Upper lobe of right lung (tissue), 1 donor: ENCODE results near the gene CD180. TPM values are rescaled to one million over a fixed set of nuclear protein-coding genes. Genes with fewer than 3 reads are reported as not detected.

ENCODE experiments used
- ATAC-seq: fragments of 200-7000 bp; cut with Tn5 transposase; one replicate; pipeline ENCODE4 v1.9.1; 2020; ENCODE audit warnings: mild to moderate bottlenecking, moderate library complexity
- DNase-seq: peaks from one replicate; pipeline ENCODE4 v3.0.0-alpha.2; 2020
- H3K27ac ChIP-seq: fragments of 200-600 bp; one replicate; pipeline ENCODE4 v1.8.0; 2022
- H3K27me3 ChIP-seq: fragments of 200-600 bp; one replicate; pipeline ENCODE4 v1.8.0; 2022; ENCODE audit warnings: mild to moderate bottlenecking
- H3K36me3 ChIP-seq: fragments of 200-600 bp; one replicate; pipeline ENCODE4 v1.8.0; 2022
- H3K4me1 ChIP-seq: fragments of 200-600 bp; one replicate; pipeline ENCODE4 v1.8.0; 2022
- H3K4me3 ChIP-seq: fragments of 200-600 bp; one replicate; pipeline ENCODE4 v1.8.0; 2022; ENCODE audit warnings: mild to moderate bottlenecking
- H3K9me3 ChIP-seq: fragments of 200-600 bp; one replicate; pipeline ENCODE4 v1.8.0; 2022
- CTCF ChIP-seq: fragments of 200-600 bp; IDR thresholded peaks from one replicate; pipeline ENCODE4 v1.8.0; 2022; ENCODE audit warnings: antibody characterized with exemption
- intact Hi-C: fragments of 100-400 bp; cut with DNase I; formaldehyde crosslinking; loops from one replicate; pipeline ENCODE4 v1.11.0; 2022
- total RNA-seq: library from RNA; stranded (reverse); fragmentation: NEBNext Ultra II Directional; extraction: Animal tissue kit (Norgen Biotek cat#: 25700); gene quantifications from one replicate; pipeline ENCODE4 v1.2.1, GENCODE V29; 2021
- donor health status: DM: no; HTN: yes; CAD: no; lungs with severe emphysema.

CD180 gene
- total RNA-seq, 1 donor from 2014 or later = 3.0 TPM

GRCh38 chr5:67234671-67235176 is 38.1 kb upstream of the CD180 start:
- intact Hi-C loops = no loop called here

GRCh38 chr5:67233075-67233474 is 36.5 kb upstream of the CD180 start:
- DNase-seq (no peak), ATAC-seq (no peak)
- Histone ChIP-seq H3K9me3 (no peaks in the 10 kb centered on the region), H3K4me3 (no peak overlapping the region), H3K27ac (no peak overlapping the region), H3K36me3 (no peaks in the 10 kb centered on the region), H3K4me1 (peaks cover 19% of the 10 kb centered on the region), H3K27me3 (no peaks in the 10 kb centered on the region)
- intact Hi-C loops = no loop called here
- TF ChIP-seq CTCF = no peak

More at GRCh38 chr5:67234671-67235176, 38.1 kb upstream of the CD180 start:
- Histone ChIP-seq H3K27me3 (no peaks in the 10 kb centered on the region), H3K36me3 (no peaks in the 10 kb centered on the region), H3K4me3 (peak overlapping the region; percentile 23), H3K9me3 (no peaks in the 10 kb centered on the region), H3K27ac (peak overlapping the region; percentile 59), H3K4me1 (peaks cover 19% of the 10 kb centered on the region)
- no peak for TF ChIP-seq CTCF
- DNase-seq (no peak), ATAC-seq (peak; percentile 69)

GRCh38 chr5:67223211-67223610 is 26.6 kb upstream of the CD180 start:
- ATAC-seq (no peak), DNase-seq (no peak)
- TF ChIP-seq CTCF = no peak
- Histone ChIP-seq H3K27ac (peak overlapping the region; percentile 49), H3K4me3 (no peak overlapping the region), H3K9me3 (no peaks in the 10 kb centered on the region), H3K27me3 (no peaks in the 10 kb centered on the region), H3K36me3 (no peaks in the 10 kb centered on the region), H3K4me1 (peaks cover 9% of the 10 kb centered on the region)
- intact Hi-C loops = no loop called here

- Histone ChIP-seq H3K27me3 (no peaks in the 10 kb centered on the region), H3K36me3 (no peaks in the 10 kb centered on the region), H3K4me1 (peaks cover 9% of the 10 kb centered on the region), H3K9me3 (no peaks in the 10 kb centered on the region), H3K27ac (peak overlapping the region; percentile 77), H3K4me3 (no peak overlapping the region)
- DNase-seq (no peak), ATAC-seq (peak; percentile 16)
- intact Hi-C loops = no loop called here
- TF ChIP-seq CTCF = no peak
Measured at GRCh38 chr5:67222243-67223025, 25.8 kb upstream of the CD180 start.

- no peaks in the 10 kb centered on the region for H3K9me3 ChIP-seq
- no peaks in the 10 kb centered on the region for H3K36me3 ChIP-seq
- H3K27me3 ChIP-seq = no peaks in the 10 kb centered on the region
- ATAC-seq (peak; percentile 79), DNase-seq (no peak)
- H3K4me3 ChIP-seq = no peak overlapping the region
- intact Hi-C loops = no loop called here
- H3K27ac ChIP-seq = peak overlapping the region; percentile 77
- no peak for TF ChIP-seq CTCF
- peaks cover 13% of the 10 kb centered on the region for H3K4me1 ChIP-seq
Measured at GRCh38 chr5:67221487-67222242, 25.1 kb upstream of the CD180 start.
